HL-60/S4 treated with retinoic acid at 250 ng/mL for 4 days and 3 days (cell line): ENCODE measurements around the gene MAU2.
"Not testable (repeated sequence)": the region's sequence is repeated elsewhere in the genome, so short reads cannot be mapped to it uniquely, and the experiment has no call there.

ENCODE experiments used
- in situ Hi-C: fragments of 300-500 bp; cut with MboI; formaldehyde crosslinking; loops from 2 replicates; pipeline ENCODE4 v1.7.0; 2022; ENCODE audit warnings: low sequenced_read_pairs

The MAU2 gene

GRCh38 chr19:19343762-19344161, 23.1 kb downstream of the MAU2 start:
- in situ Hi-C loops: no loop called here

GRCh38 chr19:19345232-19345631, 24.6 kb downstream of the MAU2 start:
- in situ Hi-C loops: no loop called here

GRCh38 chr19:19345970-19346369, 25.3 kb downstream of the MAU2 start:
- in situ Hi-C loops: no loop called here

GRCh38 chr19:19347401-19348110, 26.9 kb downstream of the MAU2 start:
- in situ Hi-C loops: no loop called here

GRCh38 chr19:19348266-19348665, 27.6 kb downstream of the MAU2 start:
- in situ Hi-C loops: no loop called here

- in situ Hi-C loops: no loop called here
Observed at GRCh38 chr19:19349365-19349764, 28.7 kb downstream of the MAU2 start.

GRCh38 chr19:19350756-19351155, 30.1 kb downstream of the MAU2 start:
- in situ Hi-C loops: not testable (repeated sequence)

- in situ Hi-C loops: no loop called here
Observed at GRCh38 chr19:19352823-19353222, 32.2 kb downstream of the MAU2 start.

- in situ Hi-C loops: no loop called here
Observed at GRCh38 chr19:19354007-19354406, 33.4 kb downstream of the MAU2 start.

GRCh38 chr19:19354932-19355331, 34.3 kb downstream of the MAU2 start:
- in situ Hi-C loops: no loop called here

- in situ Hi-C loops: no loop called here
Observed at GRCh38 chr19:19355606-19356139, 35.0 kb downstream of the MAU2 start.

GRCh38 chr19:19356500-19356899, 35.9 kb downstream of the MAU2 start:
- in situ Hi-C loops: no loop called here

- in situ Hi-C loops: no loop called here
Observed at GRCh38 chr19:19356901-19357566, 36.4 kb downstream of the MAU2 start.

- in situ Hi-C loops: no loop called here
Observed at GRCh38 chr19:19361075-19361594, 40.5 kb downstream of the MAU2 start.

GRCh38 chr19:19362075-19362474, 41.4 kb downstream of the MAU2 start:
- in situ Hi-C loops: no loop called here

GRCh38 chr19:19366434-19367396, 46.1 kb downstream of the MAU2 start:
- in situ Hi-C loops: no loop called here

GRCh38 chr19:19368087-19368486, 47.5 kb downstream of the MAU2 start:
- in situ Hi-C loops: no loop called here

- in situ Hi-C loops: no loop called here
Observed at GRCh38 chr19:19371059-19371458, 50.4 kb downstream of the MAU2 start.

GRCh38 chr19:19372656-19373416, 52.2 kb downstream of the MAU2 start:
- in situ Hi-C loops: no loop called here

- in situ Hi-C loops: loop anchor here (25.0 kb wide), 1 partner anchor 258 kb away; the partner anchor contains the start of genes GMIP and LPAR2
Observed at GRCh38 chr19:19379527-19379926, 58.9 kb downstream of the MAU2 start.
